Activated CD8-positive, alpha-beta T cell treated with anti-CD3 and anti-CD28 coated beads for 36 hours (primary cell): ENCODE data around the gene BPTF. TPM values are rescaled to one million over a fixed set of nuclear protein-coding genes. Genes with fewer than 3 reads are reported as not detected.
"Not testable (repeated sequence)": the region's sequence is repeated elsewhere in the genome, so short reads cannot be mapped to it uniquely, and the experiment has no call there.

Source experiments
- ATAC-seq: fragments of 200-7000 bp; cut with Tn5 transposase; one replicate; pipeline ENCODE4 v1.10.0; 2021; ENCODE audit warnings: mild to moderate bottlenecking, moderate library complexity
- CTCF ChIA-PET: fragments of 350-600 bp; sonication (Branson Sonifier 250); formaldehyde crosslinking; loops from one replicate; lab custom pipeline; 2021; ENCODE audit warnings: antibody characterized with exemption; lab: Charles Lee
- POLR2A ChIA-PET: fragments of 350-600 bp; sonication (Branson Sonifier 250); formaldehyde crosslinking; loops from one replicate; lab custom pipeline; 2021; ENCODE audit warnings: antibody characterized with exemption; lab: Charles Lee
- DNase-seq: peaks from one replicate; pipeline ENCODE4 v3.0.0-alpha.2; 2020
- H3K27ac Mint-ChIP-seq: one replicate; pipeline ENCODE4 v1.8.0; 2021; ENCODE audit warnings: mild to moderate bottlenecking, mixed read lengths
- H3K27me3 Mint-ChIP-seq: one replicate; pipeline ENCODE4 v1.8.0; 2021; ENCODE audit warnings: mixed read lengths
- H3K36me3 Mint-ChIP-seq: one replicate; pipeline ENCODE4 v1.8.0; 2021; ENCODE audit warnings: low read depth, mixed read lengths
- H3K4me1 Mint-ChIP-seq: one replicate; pipeline ENCODE4 v1.8.0; 2021; ENCODE audit warnings: low read depth, mixed read lengths
- H3K4me3 Mint-ChIP-seq: one replicate; pipeline ENCODE4 v1.8.0; 2021; ENCODE audit warnings: mild to moderate bottlenecking, moderate library complexity, mixed read lengths
- H3K9me3 Mint-ChIP-seq: one replicate; pipeline ENCODE4 v1.8.0; 2021; ENCODE audit warnings: mixed read lengths
- intact Hi-C: fragments of 100-400 bp; cut with micrococcal nuclease; formaldehyde crosslinking; loops from one replicate; pipeline ENCODE4 v1.10.0; 2022
- total RNA-seq, 2 experiments: library from RNA; stranded (reverse); gene quantifications; one replicate each; pipeline ENCODE4 v1.2.3, GENCODE V29; 2021
- TF ChIP-seq, protein P1 (sequence below): fragments of 200-600 bp; IDR thresholded peaks from one replicate; pipeline ENCODE4 v1.8.0; 2022; ENCODE audit warnings: antibody characterized with exemption, mild to moderate bottlenecking

Gene BPTF
- total RNA-seq, 2 experiments from 2014 or later, result 80.1 to 84.4 TPM

GRCh38 chr17:67911059-67911782 is 85.9 kb downstream of the BPTF start:
- Mint-ChIP-seq H3K4me3 (no peak overlapping the region), H3K36me3 (peaks cover 37% of the 10 kb centered on the region), H3K27me3 (no peaks in the 10 kb centered on the region), H3K27ac (peak overlapping the region; percentile 78), H3K9me3 (no peaks in the 10 kb centered on the region), H3K4me1 (peaks cover 17% of the 10 kb centered on the region)
- TF ChIP-seq, protein P1, sequence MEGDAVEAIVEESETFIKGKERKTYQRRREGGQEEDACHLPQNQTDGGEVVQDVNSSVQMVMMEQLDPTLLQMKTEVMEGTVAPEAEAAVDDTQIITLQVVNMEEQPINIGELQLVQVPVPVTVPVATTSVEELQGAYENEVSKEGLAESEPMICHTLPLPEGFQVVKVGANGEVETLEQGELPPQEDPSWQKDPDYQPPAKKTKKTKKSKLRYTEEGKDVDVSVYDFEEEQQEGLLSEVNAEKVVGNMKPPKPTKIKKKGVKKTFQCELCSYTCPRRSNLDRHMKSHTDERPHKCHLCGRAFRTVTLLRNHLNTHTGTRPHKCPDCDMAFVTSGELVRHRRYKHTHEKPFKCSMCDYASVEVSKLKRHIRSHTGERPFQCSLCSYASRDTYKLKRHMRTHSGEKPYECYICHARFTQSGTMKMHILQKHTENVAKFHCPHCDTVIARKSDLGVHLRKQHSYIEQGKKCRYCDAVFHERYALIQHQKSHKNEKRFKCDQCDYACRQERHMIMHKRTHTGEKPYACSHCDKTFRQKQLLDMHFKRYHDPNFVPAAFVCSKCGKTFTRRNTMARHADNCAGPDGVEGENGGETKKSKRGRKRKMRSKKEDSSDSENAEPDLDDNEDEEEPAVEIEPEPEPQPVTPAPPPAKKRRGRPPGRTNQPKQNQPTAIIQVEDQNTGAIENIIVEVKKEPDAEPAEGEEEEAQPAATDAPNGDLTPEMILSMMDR, result no peak
- ChIA-PET POLR2A (interaction anchor here (0.7 kb wide), 1 partner anchor 10 kb away, joined by 3 read pairs; no protein-coding TSS in a partner anchor), CTCF (interaction anchor here (0.7 kb wide), 1 partner anchor 112 kb away, joined by 3 read pairs; no protein-coding TSS in a partner anchor)
- DNase-seq (no peak), ATAC-seq (peak; percentile 68)
- intact Hi-C loops, result no loop called here

DNA sequence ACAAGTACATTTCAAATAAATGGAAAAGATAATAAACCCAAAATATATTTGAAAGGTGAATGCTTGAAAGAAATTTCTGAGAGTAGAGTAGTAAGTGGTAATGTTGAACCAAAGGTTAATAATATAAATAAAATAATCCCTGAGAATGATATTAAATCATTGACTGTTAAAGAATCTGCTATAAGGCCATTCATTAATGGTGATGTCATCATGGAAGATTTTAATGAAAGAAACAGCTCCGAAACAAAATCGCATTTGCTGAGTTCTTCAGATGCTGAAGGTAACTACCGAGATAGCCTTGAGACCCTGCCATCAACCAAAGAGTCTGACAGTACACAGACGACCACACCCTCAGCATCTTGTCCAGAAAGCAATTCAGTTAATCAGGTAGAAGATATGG is 86.8 kb downstream of the BPTF start:
- Mint-ChIP-seq H3K36me3 (peaks cover 34% of the 10 kb centered on the region), H3K27ac (no peak overlapping the region), H3K9me3 (no peaks in the 10 kb centered on the region), H3K27me3 (no peaks in the 10 kb centered on the region), H3K4me1 (peaks cover 17% of the 10 kb centered on the region), H3K4me3 (no peak overlapping the region)
- ATAC-seq, result no peak
- POLR2A ChIA-PET, result no interaction called here
- TF ChIP-seq, protein P1, result no peak
- intact Hi-C loops, result no loop called here
- no peak for DNase-seq
- CTCF ChIA-PET, result no interaction called here

DNA sequence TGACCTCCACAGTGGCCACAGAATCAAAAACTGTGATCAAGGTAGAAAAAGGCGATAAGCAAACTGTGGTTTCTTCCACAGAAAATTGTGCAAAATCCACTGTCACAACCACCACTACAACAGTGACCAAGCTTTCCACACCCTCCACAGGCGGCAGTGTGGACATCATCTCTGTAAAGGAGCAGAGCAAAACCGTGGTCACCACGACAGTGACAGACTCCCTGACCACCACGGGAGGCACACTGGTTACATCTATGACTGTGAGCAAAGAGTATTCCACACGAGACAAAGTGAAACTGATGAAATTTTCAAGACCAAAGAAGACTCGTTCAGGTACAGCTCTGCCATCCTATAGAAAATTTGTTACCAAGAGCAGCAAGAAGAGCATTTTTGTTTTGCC is 87.4 kb downstream of the BPTF start:
- no peaks in the 10 kb centered on the region for H3K9me3 Mint-ChIP-seq
- peaks cover 31% of the 10 kb centered on the region for H3K36me3 Mint-ChIP-seq
- ChIA-PET POLR2A (no interaction called here), CTCF (interaction anchor here (0.6 kb wide), 1 partner anchor 23 kb away, joined by 3 read pairs; no protein-coding TSS in a partner anchor)
- no peaks in the 10 kb centered on the region for H3K27me3 Mint-ChIP-seq
- H3K27ac Mint-ChIP-seq, result no peak overlapping the region
- ATAC-seq (peak; percentile 34), DNase-seq (peak; percentile 19)
- intact Hi-C loops, result no loop called here
- TF ChIP-seq, protein P1, result no peak
- H3K4me3 Mint-ChIP-seq, result no peak overlapping the region
- H3K4me1 Mint-ChIP-seq, result peaks cover 17% of the 10 kb centered on the region

GRCh38 chr17:67920212-67920611 is 94.9 kb downstream of the BPTF start:
- TF ChIP-seq, protein P1, result no peak
- ChIA-PET CTCF (no interaction called here), POLR2A (interaction anchor here (0.6 kb wide), 1 partner anchor 32 kb away, joined by 3 read pairs; no protein-coding TSS in a partner anchor)
- Mint-ChIP-seq H3K27me3 (no peaks in the 10 kb centered on the region), H3K4me3 (no peak overlapping the region), H3K4me1 (peaks cover 4% of the 10 kb centered on the region), H3K36me3 (peaks cover 8% of the 10 kb centered on the region), H3K9me3 (no peaks in the 10 kb centered on the region), H3K27ac (no peak overlapping the region)
- no peak for DNase-seq
- intact Hi-C loops, result no loop called here
- no peak for ATAC-seq

- DNase-seq (no peak), ATAC-seq (no peak)
- POLR2A ChIA-PET, result no interaction called here
- Mint-ChIP-seq H3K4me1 (no peaks in the 10 kb centered on the region), H3K9me3 (no peaks in the 10 kb centered on the region), H3K4me3 (no peak overlapping the region), H3K27ac (peak overlapping the region; percentile 46), H3K36me3 (peaks cover 8% of the 10 kb centered on the region), H3K27me3 (no peaks in the 10 kb centered on the region)
- intact Hi-C loops, result no loop called here
- TF ChIP-seq, protein P1, result no peak
- CTCF ChIA-PET, result no interaction called here
Observed at GRCh38 chr17:67922503-67922902, 97.2 kb downstream of the BPTF start.

GRCh38 chr17:67928842-67929241 is 103.5 kb downstream of the BPTF start:
- H3K27ac Mint-ChIP-seq, ATAC-seq, intact Hi-C loops, CTCF ChIA-PET, H3K4me3 Mint-ChIP-seq, POLR2A ChIA-PET, H3K4me1 Mint-ChIP-seq, H3K27me3 Mint-ChIP-seq, DNase-seq, H3K9me3 Mint-ChIP-seq: not testable (repeated sequence)
- H3K36me3 Mint-ChIP-seq, result peaks cover 18% of the 10 kb centered on the region
